ENCODE data around the gene SNCB.

- TF ChIP-seq, protein P1, sequence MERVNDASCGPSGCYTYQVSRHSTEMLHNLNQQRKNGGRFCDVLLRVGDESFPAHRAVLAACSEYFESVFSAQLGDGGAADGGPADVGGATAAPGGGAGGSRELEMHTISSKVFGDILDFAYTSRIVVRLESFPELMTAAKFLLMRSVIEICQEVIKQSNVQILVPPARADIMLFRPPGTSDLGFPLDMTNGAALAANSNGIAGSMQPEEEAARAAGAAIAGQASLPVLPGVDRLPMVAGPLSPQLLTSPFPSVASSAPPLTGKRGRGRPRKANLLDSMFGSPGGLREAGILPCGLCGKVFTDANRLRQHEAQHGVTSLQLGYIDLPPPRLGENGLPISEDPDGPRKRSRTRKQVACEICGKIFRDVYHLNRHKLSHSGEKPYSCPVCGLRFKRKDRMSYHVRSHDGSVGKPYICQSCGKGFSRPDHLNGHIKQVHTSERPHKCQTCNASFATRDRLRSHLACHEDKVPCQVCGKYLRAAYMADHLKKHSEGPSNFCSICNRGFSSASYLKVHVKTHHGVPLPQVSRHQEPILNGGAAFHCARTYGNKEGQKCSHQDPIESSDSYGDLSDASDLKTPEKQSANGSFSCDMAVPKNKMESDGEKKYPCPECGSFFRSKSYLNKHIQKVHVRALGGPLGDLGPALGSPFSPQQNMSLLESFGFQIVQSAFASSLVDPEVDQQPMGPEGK (CRISPR knock-in tag; IDR thresholded peaks at IDR 0.05): no peak
- TF ChIP-seq FOXA1 (IDR thresholded peaks at IDR 0.05): no peak
- no peak for TF ChIP-seq FOXA1 (CRISPR knock-in tag; IDR thresholded peaks at IDR 0.05)
- no peak for TF ChIP-seq TCF12 (IDR thresholded peaks at IDR 0.05)
- no peak for TF ChIP-seq TCF12 (CRISPR knock-in tag; IDR thresholded peaks at IDR 0.05)
- TF ChIP-seq, protein P2, sequence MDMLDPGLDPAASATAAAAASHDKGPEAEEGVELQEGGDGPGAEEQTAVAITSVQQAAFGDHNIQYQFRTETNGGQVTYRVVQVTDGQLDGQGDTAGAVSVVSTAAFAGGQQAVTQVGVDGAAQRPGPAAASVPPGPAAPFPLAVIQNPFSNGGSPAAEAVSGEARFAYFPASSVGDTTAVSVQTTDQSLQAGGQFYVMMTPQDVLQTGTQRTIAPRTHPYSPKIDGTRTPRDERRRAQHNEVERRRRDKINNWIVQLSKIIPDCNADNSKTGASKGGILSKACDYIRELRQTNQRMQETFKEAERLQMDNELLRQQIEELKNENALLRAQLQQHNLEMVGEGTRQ (IDR thresholded peaks at IDR 0.05; ENCODE audit: low read depth, low read length): no peak
- TF ChIP-seq, protein P2 (CRISPR knock-in tag; IDR thresholded peaks at IDR 0.05; ENCODE audit: borderline replicate concordance): no peak
- no peak for TF ChIP-seq JUN (CRISPR knock-in tag; IDR thresholded peaks at IDR 0.05)
- no peak for TF ChIP-seq CHD4 (IDR thresholded peaks at IDR 0.05; ENCODE audit: borderline replicate concordance, low read length)
- TF ChIP-seq RBM39 (IDR thresholded peaks at IDR 0.05; ENCODE audit: low read depth, low read length, poor library complexity, severe bottlenecking): no peak
- no peak for TF ChIP-seq NR2C2 (CRISPR knock-in tag; IDR thresholded peaks at IDR 0.05; ENCODE audit: borderline replicate concordance)
- TF ChIP-seq ZNF367 (CRISPR knock-in tag; IDR thresholded peaks at IDR 0.05; ENCODE audit: borderline replicate concordance): no peak
Observed at GRCh38 chr5:176587398-176587797, 42.9 kb downstream of the SNCB start.
